Breast epithelium (tissue), 4 donors: ENCODE measurements around the gene HDAC4. TPM values are rescaled to one million over a fixed set of nuclear protein-coding genes. Genes with fewer than 3 reads are reported as not detected.
A peak's percentile ranks its signal among the peaks of the same experiment; 100 is the strongest.

Source experiments
- DNase-seq, 2 donors: peaks; one replicate each; pipeline ENCODE4 v3.0.0-alpha.2; 2019; ENCODE audit warnings: low spot score in 2 of 2
- H3K27ac ChIP-seq, 2 donors: fragments of 200-600 bp; sonication (generic) in 1 of 2; one replicate each; pipeline ENCODE4 v1.5.1; 2016 to 2019; ENCODE audit warnings: mild to moderate bottlenecking in 1 of 2
- H3K27me3 ChIP-seq, 2 donors: fragments of 200-600 bp; sonication (generic) in 1 of 2; one replicate each; pipeline versions ENCODE4 v1.5.1 to v1.6.0; 2017 to 2019; ENCODE audit warnings: control low read depth in 1 of 2, mild to moderate bottlenecking in 1 of 2
- H3K36me3 ChIP-seq: fragments of 200-600 bp; one replicate; pipeline ENCODE4 v1.5.1; 2019
- H3K4me1 ChIP-seq, 2 donors: fragments of 200-600 bp; sonication (generic); one replicate each; pipeline ENCODE4 v1.5.1; 2016 to 2019; ENCODE audit warnings: control low read depth in 1 of 2
- H3K4me3 ChIP-seq, 3 donors: fragments of 200-600 bp; sonication (generic); 1 replicate in 2 of 3; 2 replicates in 1 of 3; pipeline ENCODE4 v1.5.1; 2016 to 2019; ENCODE audit warnings: mild to moderate bottlenecking in 3 of 3, moderate library complexity in 2 of 3
- H3K9me3 ChIP-seq, 2 donors: fragments of 200-600 bp; sonication (generic) in 1 of 2; one replicate each; pipeline ENCODE4 v1.5.1; 2016 to 2019; ENCODE audit warnings: control low read depth in 1 of 2
- CTCF ChIP-seq, 3 donors: fragments of 450-650 bp; IDR thresholded peaks; one replicate each; pipeline ENCODE4 v1.5.1; 2016 to 2017; ENCODE audit warnings: antibody characterized with exemption in 3 of 3, mild to moderate bottlenecking in 3 of 3, moderate library complexity in 3 of 3
- POLR2A ChIP-seq: fragments of 450-650 bp; IDR thresholded peaks from one replicate; pipeline ENCODE4 v1.6.1; 2016; ENCODE audit warnings: antibody characterized with exemption, mild to moderate bottlenecking, moderate library complexity
- POLR2AphosphoS5 ChIP-seq, 3 donors: sonication (generic); formaldehyde crosslinking; IDR thresholded peaks; one replicate each; pipeline ENCODE4 v1.6.1; 2017; ENCODE audit warnings: antibody characterized with exemption in 3 of 3
- intact Hi-C: fragments of 100-400 bp; cut with DNase I; formaldehyde crosslinking; loops from one replicate; pipeline ENCODE4 v1.15.1; 2023; ENCODE audit warnings: low total_unique reads
- total RNA-seq, 3 donors: library from RNA; depleted of rRNA; stranded (reverse); fragments of >200 nt; gene quantifications; one replicate each; pipeline ENCODE4 v1.1.0, GENCODE V29; 2016

HDAC4 gene
- total RNA-seq, 3 donors from 2014 or later = 20.3 to 36.0 (median 32.8) TPM

GRCh38 chr2:239354132-239354790 lies 46.6 kb downstream of the HDAC4 start:
- H3K4me1 ChIP-seq = no peaks in the 10 kb centered on the region
- DNase-seq = no peak
- no peaks in the 10 kb centered on the region for H3K9me3 ChIP-seq
- no peak overlapping the region for H3K4me3 ChIP-seq
- intact Hi-C loops = no loop called here
- H3K27me3 ChIP-seq = no peaks in the 10 kb centered on the region
- no peak overlapping the region for H3K27ac ChIP-seq
- H3K36me3 ChIP-seq = peaks cover 6% of the 10 kb centered on the region
- TF ChIP-seq POLR2AphosphoS5 (IDR thresholded peaks at IDR 0.05) (no peak), POLR2A (no peak), CTCF (IDR thresholded peaks at IDR 0.05) (no peak)

GRCh38 chr2:239353692-239354091 lies 47.1 kb downstream of the HDAC4 start:
- no peak overlapping the region for H3K27ac ChIP-seq

GRCh38 chr2:239351687-239352086 lies 49.1 kb downstream of the HDAC4 start:
- H3K36me3 ChIP-seq = peaks cover 6% of the 10 kb centered on the region
- no peaks in the 10 kb centered on the region for H3K27me3 ChIP-seq
- H3K9me3 ChIP-seq = no peaks in the 10 kb centered on the region
- intact Hi-C loops = no loop called here
- TF ChIP-seq POLR2A = no peak
- no peak for TF ChIP-seq POLR2AphosphoS5 (IDR thresholded peaks at IDR 0.05)
- TF ChIP-seq CTCF (IDR thresholded peaks at IDR 0.05) = no peak
- H3K4me3 ChIP-seq = no peak overlapping the region
- no peak overlapping the region for H3K27ac ChIP-seq
- DNase-seq = no peak
- no peaks in the 10 kb centered on the region for H3K4me1 ChIP-seq

More at GRCh38 chr2:239353692-239354091, 47.1 kb downstream of the HDAC4 start:
- Histone ChIP-seq H3K4me1 (no peaks in the 10 kb centered on the region), H3K27me3 (no peaks in the 10 kb centered on the region), H3K36me3 (peaks cover 6% of the 10 kb centered on the region), H3K4me3 (no peak overlapping the region), H3K9me3 (no peaks in the 10 kb centered on the region)
- TF ChIP-seq POLR2AphosphoS5 (IDR thresholded peaks at IDR 0.05) (no peak), CTCF (IDR thresholded peaks at IDR 0.05) (no peak), POLR2A (no peak)
- no peak for DNase-seq
- intact Hi-C loops = no loop called here

- Histone ChIP-seq H3K9me3 (no peaks in the 10 kb centered on the region), H3K27ac (peak overlapping the region; percentile 29 to 41), H3K36me3 (peaks cover 6% of the 10 kb centered on the region), H3K27me3 (no peaks in the 10 kb centered on the region), H3K4me3 (no peak overlapping the region), H3K4me1 (no peaks in the 10 kb centered on the region)
- peak in 1 of 2 donors; percentile 53 for DNase-seq
- no peak for TF ChIP-seq CTCF (IDR thresholded peaks at IDR 0.05)
- no peak for TF ChIP-seq POLR2A
- no peak for TF ChIP-seq POLR2AphosphoS5 (IDR thresholded peaks at IDR 0.05)
- intact Hi-C loops = no loop called here
Observed at GRCh38 chr2:239349453-239350135, 51.2 kb downstream of the HDAC4 start.
